WI38 (cell line): Measurements from ENCODE around the gene CELSR3.

Experiments
- H3K4me3 ChIP-seq: 2 replicates; pipeline ENCODE4 v1.5.1; 2011; ENCODE audit warnings: low read depth, mild to moderate bottlenecking, control low read depth, low read length
- CTCF ChIP-seq: IDR thresholded peaks from 2 replicates; pipeline ENCODE4 v1.5.1; 2012; ENCODE audit warnings: low read depth, mild to moderate bottlenecking, control low read depth, low read length

CELSR3 gene

GRCh38 chr3:48609088-48610005, 53.3 kb downstream of the CELSR3 start, which contains the start of gene UQCRC1:
Gene UQCRC1, minus strand, starts transcription at chr3:48609646. Its CDS starts 26 bp downstream, at chr3:48609620.
- peak; percentile 63 for TF ChIP-seq CTCF

GRCh38 chr3:48607519-48607918, 55.2 kb downstream of the CELSR3 start:
- no peak for TF ChIP-seq CTCF

More at GRCh38 chr3:48609088-48610005, 53.3 kb downstream of the CELSR3 start, which contains the start of gene UQCRC1:
- H3K4me3 ChIP-seq: peak within 1 kb of the TSS; percentile 96

GRCh38 chr3:48601622-48601994, 61.1 kb downstream of the CELSR3 start:
- no peak overlapping the region for H3K4me3 ChIP-seq
- TF ChIP-seq CTCF: no peak

More at GRCh38 chr3:48607519-48607918, 55.2 kb downstream of the CELSR3 start:
- no peak overlapping the region for H3K4me3 ChIP-seq

GRCh38 chr3:48600711-48601621, 61.7 kb downstream of the CELSR3 start:
- no peak for TF ChIP-seq CTCF
- no peak overlapping the region for H3K4me3 ChIP-seq

GRCh38 chr3:48599509-48600285, 63.0 kb downstream of the CELSR3 start:
- TF ChIP-seq CTCF: no peak
- no peak overlapping the region for H3K4me3 ChIP-seq

- peak overlapping the region; percentile 29 for H3K4me3 ChIP-seq
- TF ChIP-seq CTCF: no peak
Measured at GRCh38 chr3:48599077-48599501, 63.6 kb downstream of the CELSR3 start.
